Measurements from ENCODE around the gene CCNE1.

GRCh38 chr19:29789007-29789406, 22.8 kb upstream of the CCNE1 start:
- TF ChIP-seq CTCF (IDR thresholded peaks at IDR 0.05 in 4 of 5, conservative IDR thresholded peaks at IDR 0.05 in 1 of 5) (no peak), POLR2A (IDR thresholded peaks at IDR 0.05) (no peak)
